GM12878 (cell line): ENCODE measurements around the gene LEMD1. TPM values are rescaled to one million over a fixed set of nuclear protein-coding genes. Genes with fewer than 3 reads are reported as not detected.

Experiments
- ATAC-seq: fragments of 200-7000 bp; cut with Tn5 transposase; 3 replicates; pipeline ENCODE4 v1.9.1; 2020; ENCODE audit warnings: mild to moderate bottlenecking, moderate library complexity
- BruUV-seq: library from RNA; stranded (reverse); fragments of 400-500 nt; replicated peaks from 2 replicates; lab custom pipeline; 2021; lab: Mats Ljungman, UMichigan
- CTCF ChIA-PET: fragments of 300-600 bp; sonication (Branson Sonifier 250); formaldehyde crosslinking; extraction: SDS; loops from one replicate; lab custom pipeline; 2021; ENCODE audit warnings: inconsistent platforms; lab: Yijun Ruan, JAX
- POLR2A ChIA-PET: fragments of 350-600 bp; formaldehyde crosslinking; extraction: SDS; loops from one replicate; lab custom pipeline; 2021; ENCODE audit warnings: inconsistent platforms; lab: Charles Lee
- RAD21 ChIA-PET: fragments of 300-600 bp; sonication (Branson Sonifier 250); formaldehyde crosslinking; loops from one replicate; lab custom pipeline; 2023; ENCODE audit warnings: antibody characterized with exemption; ENCODE audit not compliant: unreplicated experiment; lab: Charles Lee
- SMC1A ChIA-PET: fragments of 300-600 bp; sonication (Branson Sonifier 250); formaldehyde crosslinking; loops from one replicate; lab custom pipeline; 2023; ENCODE audit not compliant: unreplicated experiment, uncharacterized antibody; lab: Charles Lee
- DNase-seq: peaks from one replicate; pipeline ENCODE4 v3.0.0-alpha.2; 2011; ENCODE audit warnings: low read depth, low spot score
- FAIRE-seq: peaks from 3 replicates; lab custom pipeline; 2011; peaks lifted over from hg19 to GRCh38; lab: Jason Lieb, UNC
- H2AFZ ChIP-seq: 2 replicates; pipeline ENCODE4 v1.6.0; 2011; ENCODE audit warnings: low read depth, low read length, control low read depth; ENCODE audit not compliant: control insufficient read depth
- H3K27ac ChIP-seq: 2 replicates; pipeline ENCODE4 v1.5.1; 2011; ENCODE audit warnings: control low read depth; ENCODE audit not compliant: control insufficient read depth, insufficient read depth
- H3K27me3 ChIP-seq, 2 experiments: replicated peaks in 1 of 2; 2 replicates each; pipeline versions ENCODE4 v1.6.0 to v1.6.1; 2011; ENCODE audit warnings: low read length in 1 of 2; ENCODE audit not compliant: control insufficient read depth in 2 of 2, insufficient read depth in 2 of 2
- H3K36me3 ChIP-seq, 2 experiments: 2 replicates each; pipeline ENCODE4 v1.5.1; 2011; ENCODE audit warnings: low read length in 1 of 2; ENCODE audit not compliant: control insufficient read depth in 2 of 2, insufficient read depth in 2 of 2
- H3K4me1 ChIP-seq: 2 replicates; pipeline ENCODE4 v1.6.1; 2011; ENCODE audit warnings: mild to moderate bottlenecking, low read length, moderate library complexity, mixed read lengths; ENCODE audit not compliant: control insufficient read depth, insufficient read depth
- H3K4me2 ChIP-seq: 2 replicates; pipeline ENCODE4 v1.6.0; 2011; ENCODE audit warnings: control low read depth; ENCODE audit not compliant: control insufficient read depth, insufficient read depth
- H3K4me3 ChIP-seq: fragments of 200-600 bp; sonication (generic); 2 replicates; pipeline ENCODE4 v1.5.1; 2016
- H3K79me2 ChIP-seq: 2 replicates; pipeline ENCODE4 v1.6.0; 2011; ENCODE audit warnings: low read length; ENCODE audit not compliant: control insufficient read depth, insufficient read depth
- H3K9ac ChIP-seq: 2 replicates; pipeline ENCODE4 v1.8.0; 2011; ENCODE audit warnings: low read length, control low read depth, mixed read lengths; ENCODE audit not compliant: control insufficient read depth, insufficient read depth
- H3K9me3 ChIP-seq: replicated peaks from 3 replicates; pipeline ENCODE4 v1.5.1; 2011; ENCODE audit warnings: mild to moderate bottlenecking, low read length; ENCODE audit not compliant: control insufficient read depth, insufficient read depth
- H4K20me1 ChIP-seq: 2 replicates; pipeline ENCODE4 v1.6.0; 2011; ENCODE audit not compliant: control insufficient read depth, insufficient read depth
- ASH2L ChIP-seq: fragments of 300-600, 200-600 bp; sonication (generic); IDR thresholded peaks from 2 replicates; pipeline ENCODE4 v1.6.1; 2017; ENCODE audit warnings: low read depth, mild to moderate bottlenecking, borderline replicate concordance
- BRCA1 ChIP-seq: IDR thresholded peaks from 2 replicates; pipeline ENCODE4 v1.6.1; 2011; ENCODE audit warnings: low read depth, low read length, improper control_type of control experiment
- HDAC6 ChIP-seq: fragments of 200-600 bp; sonication (generic); IDR thresholded peaks from one replicate; pipeline ENCODE4 v1.8.0; 2017; ENCODE audit warnings: antibody characterized with exemption; ENCODE audit not compliant: unreplicated experiment
- JUNB ChIP-seq: IDR thresholded peaks from 2 replicates; pipeline ENCODE4 v1.6.1; 2016; ENCODE audit warnings: antibody characterized with exemption, mild to moderate bottlenecking
- JUND ChIP-seq: IDR thresholded peaks from 2 replicates; pipeline ENCODE4 v1.6.1; 2012; ENCODE audit warnings: low read depth, mild to moderate bottlenecking, low read length, improper control_type of control experiment, moderate library complexity
- MXI1 ChIP-seq: fragments of 150-350 bp; IDR thresholded peaks from 2 replicates; pipeline ENCODE4 v1.6.1; 2011; ENCODE audit warnings: low read depth, mild to moderate bottlenecking, inconsistent platforms, low read length, improper control_type of control experiment
- NRF1 ChIP-seq: conservative IDR thresholded peaks from 2 replicates; pipeline ENCODE4 v1.6.1; 2011; ENCODE audit warnings: mild to moderate bottlenecking, low read depth, low read length, improper control_type of control experiment
- PML ChIP-seq: IDR thresholded peaks from 2 replicates; pipeline ENCODE4 v1.6.1; 2012; ENCODE audit warnings: low read length, inconsistent platforms
- RUNX3 ChIP-seq: IDR thresholded peaks from 2 replicates; pipeline ENCODE4 v1.6.1; 2012; ENCODE audit warnings: low read length, inconsistent platforms
- SIX5 ChIP-seq: IDR thresholded peaks from 2 replicates; pipeline ENCODE4 v1.6.1; 2011; ENCODE audit warnings: mild to moderate bottlenecking, low read depth, low read length, moderate library complexity; ENCODE audit not compliant: severe bottlenecking
- SMC3 ChIP-seq: IDR thresholded peaks from 2 replicates; pipeline ENCODE4 v1.6.1; 2011; ENCODE audit warnings: low read length, improper control_type of control experiment, borderline replicate concordance
- TBL1XR1 ChIP-seq: IDR thresholded peaks from 2 replicates; pipeline ENCODE4 v1.6.1; 2012; ENCODE audit warnings: low read depth, low read length, improper control_type of control experiment
- YY1 ChIP-seq: IDR thresholded peaks from 2 replicates; pipeline ENCODE4 v1.6.1; 2011; ENCODE audit warnings: low read depth, mild to moderate bottlenecking, low read length
- ZNF24 ChIP-seq: fragments of 450-650 bp; IDR thresholded peaks from 2 replicates; pipeline ENCODE4 v1.6.1; 2017; ENCODE audit warnings: antibody characterized with exemption, mild to moderate bottlenecking
- WGBS: methylation state at CpG from one replicate; pipeline ENCODE4 v1.1.6; 2016; ENCODE audit warnings: low lambda C conversion rate; ENCODE audit not compliant: insufficient replicate concordance, insufficient coverage; ENCODE audit errors: missing lambda C conversion rate; 5-methylcytosine and 5-hydroxymethylcytosine counted together
- in situ Hi-C: fragments of 300-500 bp; cut with MboI; formaldehyde crosslinking; loops from 9 replicates; pipeline ENCODE4 v1.14.3; 2018; ENCODE audit warnings: mixed read lengths
- intact Hi-C: fragments of 100-400 bp; cut with micrococcal nuclease; formaldehyde crosslinking; loops from one replicate; pipeline ENCODE4 v1.14.2; 2022; ENCODE audit not compliant: unreplicated experiment
- polyA plus RNA-seq, 11 experiments: library from polyadenylated mRNA; depleted of rRNA in 4 of 11; unstranded in 6 of 11; stranded (reverse) in 5 of 11; fragments of >200 nt; fragmentation: Nextera tagmentation in 4 of 11; fragmentation: Illumina TruSeq in 1 of 11; extraction: Ambion mirVana in 4 of 11; extraction: Trizol in 1 of 11; gene quantifications; 1 replicate in 1 of 11; 2 replicates in 10 of 11; pipeline versions ENCODE4 v1.2.1 to v1.2.3, GENCODE V29; 2011 to 2016; ENCODE audit warnings: inconsistent platforms in 2 of 11, missing spikeins in 2 of 11, low read depth in 1 of 11
- total RNA-seq, 4 experiments: library from RNA; depleted of rRNA in 3 of 4; stranded (reverse); fragments of >200 nt in 3 of 4; fragmentation: Illumina TruSeq in 1 of 4; extraction: Trizol in 1 of 4; gene quantifications; 2 replicates each; pipeline versions ENCODE4 v1.2.1 to v1.2.3, GENCODE V29; 2013 to 2021
- TF ChIP-seq, protein P1 (sequence below): IDR thresholded peaks from 2 replicates; pipeline ENCODE4 v1.6.1; 2012; ENCODE audit warnings: mild to moderate bottlenecking, low read depth, low read length
- TF ChIP-seq, protein P2 (sequence below): IDR thresholded peaks from 2 replicates; pipeline ENCODE4 v1.6.1; 2012; ENCODE audit warnings: low read length, inconsistent platforms
- TF ChIP-seq, protein P3 (sequence below): IDR thresholded peaks from 2 replicates; pipeline ENCODE4 v1.6.1; 2012; ENCODE audit warnings: low read depth, low read length, improper control_type of control experiment

The LEMD1 gene
- total and polyA plus RNA-seq, 10 of the 15 experiments (the other 5 are each of a cell fraction or from before 2014, with no cell fraction given), result 0.19 to 1.2 (median 0.26) TPM; not detected in 7

DNA sequence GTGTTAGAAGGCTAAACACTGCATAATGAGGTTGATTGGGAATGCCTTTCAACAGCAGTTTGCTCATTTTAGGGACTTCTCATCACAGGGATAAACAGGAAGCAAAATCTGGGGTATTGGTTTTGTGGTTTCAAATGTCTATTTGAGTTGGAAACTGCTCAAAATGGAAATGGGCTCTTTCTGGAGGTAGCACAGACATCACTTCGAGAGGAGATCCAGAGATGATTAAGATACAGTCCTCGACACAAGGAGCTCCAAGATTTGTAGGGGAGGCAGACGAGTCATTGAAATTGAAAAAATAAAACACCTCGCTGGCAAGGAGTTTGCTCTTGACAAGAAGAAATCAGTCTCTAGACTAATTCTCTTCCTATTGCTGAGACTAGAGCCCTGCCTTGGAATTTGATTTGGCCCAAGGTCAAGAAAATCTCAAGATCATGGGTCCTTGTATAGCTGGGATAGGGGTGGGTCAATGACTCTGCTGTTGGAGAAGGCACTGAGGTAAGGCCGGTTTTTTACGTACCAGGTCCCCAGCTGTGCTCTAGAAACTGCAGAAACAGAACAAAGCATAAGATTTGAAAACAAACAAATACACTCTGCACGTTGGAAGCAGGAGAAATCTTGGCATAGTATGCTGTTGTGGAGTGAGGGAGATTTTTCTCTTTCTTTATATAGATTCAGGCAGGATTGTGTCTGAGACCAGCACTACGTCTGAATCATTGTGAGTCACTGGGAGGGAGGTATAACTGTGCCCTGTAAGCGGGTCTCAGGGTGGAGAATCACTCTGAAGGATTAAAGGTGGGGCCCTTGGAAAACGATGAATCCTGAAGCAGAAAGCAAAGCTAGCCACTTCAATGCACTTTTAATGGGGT lies 47.4 kb downstream of the LEMD1 start:
- ChIA-PET POLR2A (interaction anchor here (0.5 kb wide), 1 partner anchor 88 kb away, joined by 4 read pairs; no protein-coding TSS in a partner anchor), SMC1A (interaction anchor here (0.7 to 1.5 kb wide), 3 partner anchors 21 to 381 kb away, joined by 3 to 4 read pairs (median 4); no protein-coding TSS in a partner anchor), RAD21 (interaction anchor here (0.9 to 1.4 kb wide), 2 partner anchors 37 to 46 kb away, joined by 3 to 5 read pairs; no protein-coding TSS in a partner anchor), CTCF (interaction anchor here (1.3 to 2.7 kb wide), 4 partner anchors 17 to 114 kb away, joined by 3 to 8 read pairs (median 6); no protein-coding TSS in a partner anchor)
- H2AFZ ChIP-seq, result no peak overlapping the region
- TF ChIP-seq HDAC6, result no peak
- TF ChIP-seq TBL1XR1, result no peak
- no peak for TF ChIP-seq BRCA1
- no peak for TF ChIP-seq RUNX3
- no peak for TF ChIP-seq ZNF24
- no peak for TF ChIP-seq PML
- TF ChIP-seq, protein P1, sequence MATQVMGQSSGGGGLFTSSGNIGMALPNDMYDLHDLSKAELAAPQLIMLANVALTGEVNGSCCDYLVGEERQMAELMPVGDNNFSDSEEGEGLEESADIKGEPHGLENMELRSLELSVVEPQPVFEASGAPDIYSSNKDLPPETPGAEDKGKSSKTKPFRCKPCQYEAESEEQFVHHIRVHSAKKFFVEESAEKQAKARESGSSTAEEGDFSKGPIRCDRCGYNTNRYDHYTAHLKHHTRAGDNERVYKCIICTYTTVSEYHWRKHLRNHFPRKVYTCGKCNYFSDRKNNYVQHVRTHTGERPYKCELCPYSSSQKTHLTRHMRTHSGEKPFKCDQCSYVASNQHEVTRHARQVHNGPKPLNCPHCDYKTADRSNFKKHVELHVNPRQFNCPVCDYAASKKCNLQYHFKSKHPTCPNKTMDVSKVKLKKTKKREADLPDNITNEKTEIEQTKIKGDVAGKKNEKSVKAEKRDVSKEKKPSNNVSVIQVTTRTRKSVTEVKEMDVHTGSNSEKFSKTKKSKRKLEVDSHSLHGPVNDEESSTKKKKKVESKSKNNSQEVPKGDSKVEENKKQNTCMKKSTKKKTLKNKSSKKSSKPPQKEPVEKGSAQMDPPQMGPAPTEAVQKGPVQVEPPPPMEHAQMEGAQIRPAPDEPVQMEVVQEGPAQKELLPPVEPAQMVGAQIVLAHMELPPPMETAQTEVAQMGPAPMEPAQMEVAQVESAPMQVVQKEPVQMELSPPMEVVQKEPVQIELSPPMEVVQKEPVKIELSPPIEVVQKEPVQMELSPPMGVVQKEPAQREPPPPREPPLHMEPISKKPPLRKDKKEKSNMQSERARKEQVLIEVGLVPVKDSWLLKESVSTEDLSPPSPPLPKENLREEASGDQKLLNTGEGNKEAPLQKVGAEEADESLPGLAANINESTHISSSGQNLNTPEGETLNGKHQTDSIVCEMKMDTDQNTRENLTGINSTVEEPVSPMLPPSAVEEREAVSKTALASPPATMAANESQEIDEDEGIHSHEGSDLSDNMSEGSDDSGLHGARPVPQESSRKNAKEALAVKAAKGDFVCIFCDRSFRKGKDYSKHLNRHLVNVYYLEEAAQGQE, result no peak
- TF ChIP-seq JUNB, result no peak
- TF ChIP-seq JUND, result no peak
- no peak for TF ChIP-seq SIX5
- no peak for TF ChIP-seq ASH2L
- no peak for TF ChIP-seq SMC3
- TF ChIP-seq, protein P2, sequence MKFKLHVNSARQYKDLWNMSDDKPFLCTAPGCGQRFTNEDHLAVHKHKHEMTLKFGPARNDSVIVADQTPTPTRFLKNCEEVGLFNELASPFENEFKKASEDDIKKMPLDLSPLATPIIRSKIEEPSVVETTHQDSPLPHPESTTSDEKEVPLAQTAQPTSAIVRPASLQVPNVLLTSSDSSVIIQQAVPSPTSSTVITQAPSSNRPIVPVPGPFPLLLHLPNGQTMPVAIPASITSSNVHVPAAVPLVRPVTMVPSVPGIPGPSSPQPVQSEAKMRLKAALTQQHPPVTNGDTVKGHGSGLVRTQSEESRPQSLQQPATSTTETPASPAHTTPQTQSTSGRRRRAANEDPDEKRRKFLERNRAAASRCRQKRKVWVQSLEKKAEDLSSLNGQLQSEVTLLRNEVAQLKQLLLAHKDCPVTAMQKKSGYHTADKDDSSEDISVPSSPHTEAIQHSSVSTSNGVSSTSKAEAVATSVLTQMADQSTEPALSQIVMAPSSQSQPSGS, result no peak
- TF ChIP-seq MXI1, result no peak
- TF ChIP-seq NRF1, result no peak
- TF ChIP-seq, protein P3, sequence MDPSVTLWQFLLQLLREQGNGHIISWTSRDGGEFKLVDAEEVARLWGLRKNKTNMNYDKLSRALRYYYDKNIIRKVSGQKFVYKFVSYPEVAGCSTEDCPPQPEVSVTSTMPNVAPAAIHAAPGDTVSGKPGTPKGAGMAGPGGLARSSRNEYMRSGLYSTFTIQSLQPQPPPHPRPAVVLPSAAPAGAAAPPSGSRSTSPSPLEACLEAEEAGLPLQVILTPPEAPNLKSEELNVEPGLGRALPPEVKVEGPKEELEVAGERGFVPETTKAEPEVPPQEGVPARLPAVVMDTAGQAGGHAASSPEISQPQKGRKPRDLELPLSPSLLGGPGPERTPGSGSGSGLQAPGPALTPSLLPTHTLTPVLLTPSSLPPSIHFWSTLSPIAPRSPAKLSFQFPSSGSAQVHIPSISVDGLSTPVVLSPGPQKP, result no peak
- TF ChIP-seq YY1, result no peak
- 16% methylated on average over 10 of the region's 10 CpGs for WGBS
- no peak for ATAC-seq
- intact Hi-C loops (no loop called here), in situ Hi-C loops (no loop called here)
- FAIRE-seq, result no peak
- no peaks in the 10 kb centered on the region for H3K36me3 ChIP-seq
- H4K20me1 ChIP-seq, result no peaks in the 10 kb centered on the region
- no peak for DNase-seq
- H3K4me2 ChIP-seq, result no peak overlapping the region
- H3K4me1 ChIP-seq, result no peaks in the 10 kb centered on the region
- no peak overlapping the region for H3K4me3 ChIP-seq
- no peaks in the 10 kb centered on the region for H3K9me3 ChIP-seq
- H3K27ac ChIP-seq, result no peak overlapping the region
- H3K79me2 ChIP-seq, result no peaks in the 10 kb centered on the region
- H3K27me3 ChIP-seq, result peaks cover 5% of the 10 kb centered on the region in 2 experiments; a peak in 3 of 4 replicates
- no peak overlapping the region for H3K9ac ChIP-seq
- no TSS peak for BruUV-seq
